ENCODE measurements around the gene EXOSC7. TPM values are rescaled to one million over a fixed set of nuclear protein-coding genes. Genes with fewer than 3 reads are reported as not detected.

Gene EXOSC7
- total RNA-seq, 4 donors from 2014 or later: 44.2 to 70.8 (median 54.8) TPM

- no peak for TF ChIP-seq CTCF (IDR thresholded peaks at IDR 0.05; ENCODE audit: low read depth)
Observed at GRCh38 chr3:44932986-44933944, 42.8 kb upstream of the EXOSC7 start.

GRCh38 chr3:44939581-44940036, 36.4 kb upstream of the EXOSC7 start:
- TF ChIP-seq CTCF (IDR thresholded peaks at IDR 0.05; ENCODE audit: low read depth): no peak

GRCh38 chr3:44942202-44942921, 33.7 kb upstream of the EXOSC7 start:
- TF ChIP-seq CTCF (IDR thresholded peaks at IDR 0.05; ENCODE audit: low read depth): no peak

GRCh38 chr3:44948239-44948638, 27.8 kb upstream of the EXOSC7 start:
- TF ChIP-seq CTCF (IDR thresholded peaks at IDR 0.05; ENCODE audit: low read depth): no peak

GRCh38 chr3:44950275-44950734, 25.7 kb upstream of the EXOSC7 start:
- no peak for TF ChIP-seq CTCF (IDR thresholded peaks at IDR 0.05; ENCODE audit: low read depth)

- TF ChIP-seq CTCF (IDR thresholded peaks at IDR 0.05; ENCODE audit: low read depth): no peak
Observed at GRCh38 chr3:44952689-44953088, 23.4 kb upstream of the EXOSC7 start.

- TF ChIP-seq CTCF (IDR thresholded peaks at IDR 0.05; ENCODE audit: low read depth): no peak
Observed at GRCh38 chr3:44954304-44954703, 21.7 kb upstream of the EXOSC7 start.

Measured in subcutaneous adipose tissue (tissue), 4 donors.